GM12873 (cell line): Measurements from ENCODE around the gene MAMLD1.

Experiments used
- TF ChIP-seq, protein P1 (sequence below): IDR thresholded peaks from 2 replicates; pipeline ENCODE4 v1.5.1; 2012; ENCODE audit warnings: low read depth, mild to moderate bottlenecking, moderate library complexity, low read length, control low read depth; ENCODE audit not compliant: insufficient read depth; ENCODE audit errors: missing control alignments

The MAMLD1 gene

GRCh38 chrX:150408561-150408960 is 45.4 kb downstream of the MAMLD1 start:
- TF ChIP-seq, protein P1, sequence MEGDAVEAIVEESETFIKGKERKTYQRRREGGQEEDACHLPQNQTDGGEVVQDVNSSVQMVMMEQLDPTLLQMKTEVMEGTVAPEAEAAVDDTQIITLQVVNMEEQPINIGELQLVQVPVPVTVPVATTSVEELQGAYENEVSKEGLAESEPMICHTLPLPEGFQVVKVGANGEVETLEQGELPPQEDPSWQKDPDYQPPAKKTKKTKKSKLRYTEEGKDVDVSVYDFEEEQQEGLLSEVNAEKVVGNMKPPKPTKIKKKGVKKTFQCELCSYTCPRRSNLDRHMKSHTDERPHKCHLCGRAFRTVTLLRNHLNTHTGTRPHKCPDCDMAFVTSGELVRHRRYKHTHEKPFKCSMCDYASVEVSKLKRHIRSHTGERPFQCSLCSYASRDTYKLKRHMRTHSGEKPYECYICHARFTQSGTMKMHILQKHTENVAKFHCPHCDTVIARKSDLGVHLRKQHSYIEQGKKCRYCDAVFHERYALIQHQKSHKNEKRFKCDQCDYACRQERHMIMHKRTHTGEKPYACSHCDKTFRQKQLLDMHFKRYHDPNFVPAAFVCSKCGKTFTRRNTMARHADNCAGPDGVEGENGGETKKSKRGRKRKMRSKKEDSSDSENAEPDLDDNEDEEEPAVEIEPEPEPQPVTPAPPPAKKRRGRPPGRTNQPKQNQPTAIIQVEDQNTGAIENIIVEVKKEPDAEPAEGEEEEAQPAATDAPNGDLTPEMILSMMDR, result no peak

DNA sequence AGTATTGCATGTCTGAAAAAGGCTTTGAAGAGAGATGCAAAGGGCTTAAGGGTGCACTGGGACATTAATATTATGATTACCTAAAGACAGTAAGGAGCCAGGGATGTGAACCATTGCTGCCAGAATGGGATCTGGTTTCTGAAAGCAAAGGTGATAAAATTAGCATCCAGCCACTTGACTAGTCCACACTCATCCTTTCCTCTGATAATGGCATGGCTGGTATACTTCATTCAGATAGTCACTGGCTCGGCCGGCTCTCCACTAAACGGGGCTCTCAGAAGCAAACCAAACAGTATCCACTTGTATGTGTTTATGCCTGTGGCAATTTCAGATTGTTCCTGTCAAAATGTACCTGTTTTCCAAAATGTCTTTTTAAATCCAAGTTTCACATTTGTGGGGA is 46.4 kb downstream of the MAMLD1 start:
- TF ChIP-seq, protein P1, result no peak

DNA sequence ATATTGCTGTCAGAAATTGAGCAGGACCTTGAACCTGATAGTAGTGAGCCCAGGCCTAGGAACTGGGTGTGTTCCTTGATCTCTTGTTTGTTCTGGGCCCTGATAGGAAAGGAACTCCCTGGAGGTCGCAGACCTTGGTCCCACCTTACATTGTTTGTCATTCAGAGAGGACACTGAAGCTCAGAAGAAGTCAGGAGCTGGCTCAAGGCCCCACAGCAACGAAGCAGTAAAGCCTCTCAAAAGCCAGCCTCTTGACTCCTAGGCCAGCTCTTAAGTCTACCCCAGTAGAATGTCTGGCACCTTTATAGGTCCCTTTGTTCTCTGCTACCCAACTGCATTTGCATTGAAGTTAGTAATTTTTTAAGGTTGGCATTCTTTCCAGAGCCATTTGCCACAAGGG is 46.8 kb downstream of the MAMLD1 start:
- TF ChIP-seq, protein P1, result no peak

DNA sequence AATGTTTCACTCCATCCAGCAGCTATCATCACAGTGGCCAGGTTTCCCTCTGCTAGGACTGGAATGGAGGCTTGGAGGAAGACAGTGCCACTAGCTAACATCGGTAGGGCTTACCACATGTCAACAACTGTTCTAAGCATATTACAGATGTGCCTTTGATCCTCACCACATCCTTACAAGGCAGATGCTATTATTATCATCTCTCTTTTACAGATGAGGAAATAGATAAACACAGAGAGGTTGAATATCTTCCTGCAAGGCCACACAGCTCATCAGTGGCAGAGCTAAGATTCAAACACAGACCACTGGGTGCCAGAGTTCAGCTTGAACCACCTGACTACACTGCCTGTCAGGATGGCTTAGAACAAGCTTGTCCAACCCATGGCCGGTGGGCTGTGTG is 47.4 kb downstream of the MAMLD1 start:
- TF ChIP-seq, protein P1, result no peak

DNA sequence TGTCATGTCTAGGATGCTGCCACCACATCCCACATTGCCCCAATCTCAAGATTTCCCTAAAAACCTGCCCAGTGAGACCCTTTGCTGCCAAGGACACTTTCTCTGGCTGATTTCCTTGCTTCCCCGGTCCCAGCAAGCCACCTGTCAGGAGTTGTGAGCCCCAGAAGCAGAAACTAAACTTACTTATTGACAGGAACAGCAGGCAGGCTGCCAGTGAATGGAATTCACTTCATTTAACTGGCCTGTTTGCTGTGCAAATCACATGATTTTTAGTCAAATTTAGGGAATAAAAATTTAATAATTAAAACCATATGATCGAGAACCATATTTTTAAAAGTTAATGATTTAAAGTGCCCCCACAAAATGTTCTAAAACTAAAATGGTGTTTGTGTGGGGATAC is 48.5 kb downstream of the MAMLD1 start:
- TF ChIP-seq, protein P1, result no peak

- TF ChIP-seq, protein P1, result no peak
Observed at GRCh38 chrX:150414228-150414627, 51.1 kb downstream of the MAMLD1 start.

- TF ChIP-seq, protein P1, result no peak
Observed at GRCh38 chrX:150416469-150416868, 53.4 kb downstream of the MAMLD1 start.
